HL-60 (cell line): ENCODE results near the gene TUBGCP6.

Experiments
- DNase-seq, 2 experiments: peaks; one replicate each; pipeline ENCODE4 v3.0.0-alpha.2; 2010 to 2020; ENCODE audit warnings: low read depth in 1 of 2, low spot score in 1 of 2
- H3K27ac ChIP-seq: fragments of 250-450 bp; sonication (Bioruptor Pico); replicated peaks from 2 replicates; pipeline ENCODE4 v1.5.1; 2020; ENCODE audit warnings: mild to moderate bottlenecking, moderate library complexity
- H3K27me3 ChIP-seq: fragments of 250-450 bp; sonication (Bioruptor Pico); 2 replicates; pipeline ENCODE4 v1.5.1; 2021; ENCODE audit warnings: mild to moderate bottlenecking, moderate library complexity; ENCODE audit not compliant: insufficient read depth, poor library complexity, severe bottlenecking
- H3K4me3 ChIP-seq: replicated peaks from 2 replicates; pipeline ENCODE4 v1.5.1; 2011; ENCODE audit warnings: mild to moderate bottlenecking, control low read depth, low read length; ENCODE audit not compliant: insufficient read depth
- CTCF ChIP-seq: IDR thresholded peaks from one replicate; pipeline ENCODE4 v1.5.1; 2011; ENCODE audit warnings: low read length, control low read depth, inconsistent platforms; ENCODE audit not compliant: insufficient read depth
- GABPA ChIP-seq: IDR thresholded peaks from 2 replicates; pipeline ENCODE4 v1.6.1; 2012; ENCODE audit warnings: low read depth
- POLR2AphosphoS5 ChIP-seq: IDR thresholded peaks from 2 replicates; pipeline ENCODE4 v1.6.1; 2012; ENCODE audit warnings: low read depth
- SPI1 ChIP-seq: IDR thresholded peaks from 2 replicates; pipeline ENCODE4 v1.6.1; 2012; ENCODE audit warnings: low read depth, mild to moderate bottlenecking, borderline replicate concordance
- TF ChIP-seq, protein P1 (sequence below): IDR thresholded peaks from 2 replicates; pipeline ENCODE4 v1.6.1; 2012; ENCODE audit warnings: low read depth; ENCODE audit not compliant: insufficient replicate concordance

Gene TUBGCP6

DNA sequence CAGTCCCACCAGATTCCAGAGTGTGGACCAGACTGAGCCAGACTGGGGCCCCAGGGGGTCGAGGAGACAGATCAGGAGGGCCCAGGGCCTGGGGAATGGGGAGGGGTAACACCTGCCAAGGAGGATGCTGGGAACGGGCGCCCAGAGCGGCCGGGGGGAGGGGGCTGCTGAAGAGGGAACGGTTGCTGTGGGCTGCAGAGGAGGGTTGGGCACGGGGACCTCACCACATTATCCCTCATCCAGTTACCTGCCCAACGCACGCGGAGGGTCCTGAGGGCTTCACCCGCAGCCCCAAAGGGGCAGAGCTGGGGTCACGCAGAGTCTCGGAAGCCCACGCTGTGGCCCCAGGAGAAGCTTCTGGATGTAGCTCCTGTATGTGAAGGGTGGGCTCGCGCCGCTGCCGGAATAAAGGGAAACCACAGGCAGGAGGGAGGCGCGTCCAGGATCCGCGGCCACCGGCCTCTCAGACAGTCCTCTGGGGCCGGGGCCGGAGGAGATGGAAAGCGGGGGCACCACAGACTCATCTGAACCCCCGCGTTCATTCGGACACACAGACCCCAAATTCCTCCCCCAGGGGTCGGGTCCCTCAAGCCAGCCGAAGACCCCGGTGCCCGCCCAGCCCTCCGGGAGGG, 44.9 kb downstream of the TUBGCP6 start:
- TF ChIP-seq, protein P1, sequence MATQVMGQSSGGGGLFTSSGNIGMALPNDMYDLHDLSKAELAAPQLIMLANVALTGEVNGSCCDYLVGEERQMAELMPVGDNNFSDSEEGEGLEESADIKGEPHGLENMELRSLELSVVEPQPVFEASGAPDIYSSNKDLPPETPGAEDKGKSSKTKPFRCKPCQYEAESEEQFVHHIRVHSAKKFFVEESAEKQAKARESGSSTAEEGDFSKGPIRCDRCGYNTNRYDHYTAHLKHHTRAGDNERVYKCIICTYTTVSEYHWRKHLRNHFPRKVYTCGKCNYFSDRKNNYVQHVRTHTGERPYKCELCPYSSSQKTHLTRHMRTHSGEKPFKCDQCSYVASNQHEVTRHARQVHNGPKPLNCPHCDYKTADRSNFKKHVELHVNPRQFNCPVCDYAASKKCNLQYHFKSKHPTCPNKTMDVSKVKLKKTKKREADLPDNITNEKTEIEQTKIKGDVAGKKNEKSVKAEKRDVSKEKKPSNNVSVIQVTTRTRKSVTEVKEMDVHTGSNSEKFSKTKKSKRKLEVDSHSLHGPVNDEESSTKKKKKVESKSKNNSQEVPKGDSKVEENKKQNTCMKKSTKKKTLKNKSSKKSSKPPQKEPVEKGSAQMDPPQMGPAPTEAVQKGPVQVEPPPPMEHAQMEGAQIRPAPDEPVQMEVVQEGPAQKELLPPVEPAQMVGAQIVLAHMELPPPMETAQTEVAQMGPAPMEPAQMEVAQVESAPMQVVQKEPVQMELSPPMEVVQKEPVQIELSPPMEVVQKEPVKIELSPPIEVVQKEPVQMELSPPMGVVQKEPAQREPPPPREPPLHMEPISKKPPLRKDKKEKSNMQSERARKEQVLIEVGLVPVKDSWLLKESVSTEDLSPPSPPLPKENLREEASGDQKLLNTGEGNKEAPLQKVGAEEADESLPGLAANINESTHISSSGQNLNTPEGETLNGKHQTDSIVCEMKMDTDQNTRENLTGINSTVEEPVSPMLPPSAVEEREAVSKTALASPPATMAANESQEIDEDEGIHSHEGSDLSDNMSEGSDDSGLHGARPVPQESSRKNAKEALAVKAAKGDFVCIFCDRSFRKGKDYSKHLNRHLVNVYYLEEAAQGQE = no peak
- peak; percentile 70 for TF ChIP-seq POLR2AphosphoS5
- Histone ChIP-seq H3K27ac (peak overlapping the region; percentile 41), H3K27me3 (no peaks in the 10 kb centered on the region), H3K4me3 (peak overlapping the region; percentile 65)
- no peak for DNase-seq

GRCh38 chr22:50199251-50199721, 45.5 kb downstream of the TUBGCP6 start:
- TF ChIP-seq GABPA (no peak), CTCF (no peak), SPI1 (no peak), POLR2AphosphoS5 (no peak)
- TF ChIP-seq, protein P1 = no peak
- H3K27ac ChIP-seq = no peak overlapping the region
- DNase-seq = no peak
- H3K4me3 ChIP-seq = no peak overlapping the region
- H3K27me3 ChIP-seq = no peaks in the 10 kb centered on the region

GRCh38 chr22:50198624-50199017, 46.2 kb downstream of the TUBGCP6 start:
- Histone ChIP-seq H3K4me3 (no peak overlapping the region), H3K27ac (no peak overlapping the region), H3K27me3 (no peaks in the 10 kb centered on the region)
- TF ChIP-seq POLR2AphosphoS5 = no peak
- no peak for TF ChIP-seq CTCF
- TF ChIP-seq, protein P1 = no peak
- no peak for TF ChIP-seq GABPA
- no peak for TF ChIP-seq SPI1
- no peak for DNase-seq
